GM12878 (cell line): Measurements from ENCODE around the gene GPC3. TPM values are rescaled to one million over a fixed set of nuclear protein-coding genes. Genes with fewer than 3 reads are reported as not detected.
"Not testable (repeated sequence)": the region's sequence is repeated elsewhere in the genome, so short reads cannot be mapped to it uniquely, and the experiment has no call there.

Experiments
- ATAC-seq: fragments of 200-7000 bp; cut with Tn5 transposase; 3 replicates; pipeline ENCODE4 v1.9.1; 2020; ENCODE audit warnings: mild to moderate bottlenecking, moderate library complexity
- BruUV-seq: library from RNA; stranded (reverse); fragments of 400-500 nt; replicated peaks from 2 replicates; lab custom pipeline; 2021; lab: Mats Ljungman, UMichigan
- CTCF ChIA-PET: fragments of 300-600 bp; sonication (Branson Sonifier 250); formaldehyde crosslinking; extraction: SDS; loops from one replicate; lab custom pipeline; 2021; ENCODE audit warnings: inconsistent platforms; lab: Yijun Ruan, JAX
- POLR2A ChIA-PET: fragments of 350-600 bp; formaldehyde crosslinking; extraction: SDS; loops from one replicate; lab custom pipeline; 2021; ENCODE audit warnings: inconsistent platforms; lab: Charles Lee
- RAD21 ChIA-PET: fragments of 300-600 bp; sonication (Branson Sonifier 250); formaldehyde crosslinking; loops from one replicate; lab custom pipeline; 2023; ENCODE audit warnings: antibody characterized with exemption; ENCODE audit not compliant: unreplicated experiment; lab: Charles Lee
- SMC1A ChIA-PET: fragments of 300-600 bp; sonication (Branson Sonifier 250); formaldehyde crosslinking; loops from one replicate; lab custom pipeline; 2023; ENCODE audit not compliant: unreplicated experiment, uncharacterized antibody; lab: Charles Lee
- DNase-seq: peaks from one replicate; pipeline ENCODE4 v3.0.0-alpha.2; 2011; ENCODE audit warnings: low read depth, low spot score
- FAIRE-seq: peaks from 3 replicates; lab custom pipeline; 2011; peaks lifted over from hg19 to GRCh38; lab: Jason Lieb, UNC
- H2AFZ ChIP-seq: 2 replicates; pipeline ENCODE4 v1.6.0; 2011; ENCODE audit warnings: low read depth, low read length, control low read depth; ENCODE audit not compliant: control insufficient read depth
- H3K27ac ChIP-seq: 2 replicates; pipeline ENCODE4 v1.5.1; 2011; ENCODE audit warnings: control low read depth; ENCODE audit not compliant: control insufficient read depth, insufficient read depth
- H3K27me3 ChIP-seq, 2 experiments: replicated peaks in 1 of 2; 2 replicates each; pipeline versions ENCODE4 v1.6.0 to v1.6.1; 2011; ENCODE audit warnings: low read length in 1 of 2; ENCODE audit not compliant: control insufficient read depth in 2 of 2, insufficient read depth in 2 of 2
- H3K36me3 ChIP-seq, 2 experiments: 2 replicates each; pipeline ENCODE4 v1.5.1; 2011; ENCODE audit warnings: low read length in 1 of 2; ENCODE audit not compliant: control insufficient read depth in 2 of 2, insufficient read depth in 2 of 2
- H3K4me1 ChIP-seq: 2 replicates; pipeline ENCODE4 v1.6.1; 2011; ENCODE audit warnings: mild to moderate bottlenecking, low read length, moderate library complexity, mixed read lengths; ENCODE audit not compliant: control insufficient read depth, insufficient read depth
- H3K4me2 ChIP-seq: 2 replicates; pipeline ENCODE4 v1.6.0; 2011; ENCODE audit warnings: control low read depth; ENCODE audit not compliant: control insufficient read depth, insufficient read depth
- H3K4me3 ChIP-seq: fragments of 200-600 bp; sonication (generic); 2 replicates; pipeline ENCODE4 v1.5.1; 2016
- H3K79me2 ChIP-seq: 2 replicates; pipeline ENCODE4 v1.6.0; 2011; ENCODE audit warnings: low read length; ENCODE audit not compliant: control insufficient read depth, insufficient read depth
- H3K9ac ChIP-seq: 2 replicates; pipeline ENCODE4 v1.8.0; 2011; ENCODE audit warnings: low read length, control low read depth, mixed read lengths; ENCODE audit not compliant: control insufficient read depth, insufficient read depth
- H3K9me3 ChIP-seq: replicated peaks from 3 replicates; pipeline ENCODE4 v1.5.1; 2011; ENCODE audit warnings: mild to moderate bottlenecking, low read length; ENCODE audit not compliant: control insufficient read depth, insufficient read depth
- H4K20me1 ChIP-seq: 2 replicates; pipeline ENCODE4 v1.6.0; 2011; ENCODE audit not compliant: control insufficient read depth, insufficient read depth
- CHD4 ChIP-seq: fragments of 200-600 bp; sonication (generic); IDR thresholded peaks from 2 replicates; pipeline ENCODE4 v1.6.1; 2016; ENCODE audit warnings: mild to moderate bottlenecking
- IRF4 ChIP-seq: IDR thresholded peaks from 2 replicates; pipeline ENCODE4 v1.6.1; 2011; ENCODE audit warnings: low read depth, low read length
- MEF2A ChIP-seq: IDR thresholded peaks from 2 replicates; pipeline ENCODE4 v1.6.1; 2011; ENCODE audit warnings: low read depth, mild to moderate bottlenecking, low read length, moderate library complexity; ENCODE audit not compliant: insufficient read depth
- MTA3 ChIP-seq: IDR thresholded peaks from 2 replicates; pipeline ENCODE4 v1.6.1; 2012; ENCODE audit warnings: low read length, inconsistent platforms, borderline replicate concordance
- PML ChIP-seq: IDR thresholded peaks from 2 replicates; pipeline ENCODE4 v1.6.1; 2012; ENCODE audit warnings: low read length, inconsistent platforms
- SMARCA5 ChIP-seq: fragments of 450-650 bp; IDR thresholded peaks from 2 replicates; pipeline ENCODE4 v1.6.1; 2017; ENCODE audit warnings: mild to moderate bottlenecking
- SUZ12 ChIP-seq: fragments of 200-600 bp; sonication (generic); IDR thresholded peaks from one replicate; pipeline ENCODE4 v1.6.1; 2018; ENCODE audit warnings: antibody characterized with exemption, mild to moderate bottlenecking; ENCODE audit not compliant: unreplicated experiment
- WGBS: methylation state at CpG from one replicate; pipeline ENCODE4 v1.1.6; 2016; ENCODE audit warnings: low lambda C conversion rate; ENCODE audit not compliant: insufficient replicate concordance, insufficient coverage; ENCODE audit errors: missing lambda C conversion rate; 5-methylcytosine and 5-hydroxymethylcytosine counted together
- in situ Hi-C: fragments of 300-500 bp; cut with MboI; formaldehyde crosslinking; loops from 9 replicates; pipeline ENCODE4 v1.14.3; 2018; ENCODE audit warnings: mixed read lengths
- intact Hi-C: fragments of 100-400 bp; cut with micrococcal nuclease; formaldehyde crosslinking; loops from one replicate; pipeline ENCODE4 v1.14.2; 2022; ENCODE audit not compliant: unreplicated experiment
- polyA plus RNA-seq, 11 experiments: library from polyadenylated mRNA; depleted of rRNA in 4 of 11; unstranded in 6 of 11; stranded (reverse) in 5 of 11; fragments of >200 nt; fragmentation: Nextera tagmentation in 4 of 11; fragmentation: Illumina TruSeq in 1 of 11; extraction: Ambion mirVana in 4 of 11; extraction: Trizol in 1 of 11; gene quantifications; 1 replicate in 1 of 11; 2 replicates in 10 of 11; pipeline versions ENCODE4 v1.2.1 to v1.2.3, GENCODE V29; 2011 to 2016; ENCODE audit warnings: inconsistent platforms in 2 of 11, missing spikeins in 2 of 11, low read depth in 1 of 11
- total RNA-seq, 4 experiments: library from RNA; depleted of rRNA in 3 of 4; stranded (reverse); fragments of >200 nt in 3 of 4; fragmentation: Illumina TruSeq in 1 of 4; extraction: Trizol in 1 of 4; gene quantifications; 2 replicates each; pipeline versions ENCODE4 v1.2.1 to v1.2.3, GENCODE V29; 2013 to 2021
- TF ChIP-seq, protein P1 (sequence below): fragments of 450-650 bp; IDR thresholded peaks from 2 replicates; pipeline ENCODE4 v1.6.1; 2017; ENCODE audit warnings: low read depth, mild to moderate bottlenecking, moderate library complexity
- TF ChIP-seq, protein P2 (sequence below): fragments of 450-650 bp; IDR thresholded peaks from 2 replicates; pipeline ENCODE4 v1.6.1; 2018; ENCODE audit warnings: mild to moderate bottlenecking, low read depth, moderate library complexity; ENCODE audit not compliant: partially characterized antibody

GPC3 gene
- total and polyA plus RNA-seq, 10 of the 15 experiments (the other 5 are each of a cell fraction or from before 2014, with no cell fraction given), result 0.09 to 0.82 TPM; not detected in 8

DNA sequence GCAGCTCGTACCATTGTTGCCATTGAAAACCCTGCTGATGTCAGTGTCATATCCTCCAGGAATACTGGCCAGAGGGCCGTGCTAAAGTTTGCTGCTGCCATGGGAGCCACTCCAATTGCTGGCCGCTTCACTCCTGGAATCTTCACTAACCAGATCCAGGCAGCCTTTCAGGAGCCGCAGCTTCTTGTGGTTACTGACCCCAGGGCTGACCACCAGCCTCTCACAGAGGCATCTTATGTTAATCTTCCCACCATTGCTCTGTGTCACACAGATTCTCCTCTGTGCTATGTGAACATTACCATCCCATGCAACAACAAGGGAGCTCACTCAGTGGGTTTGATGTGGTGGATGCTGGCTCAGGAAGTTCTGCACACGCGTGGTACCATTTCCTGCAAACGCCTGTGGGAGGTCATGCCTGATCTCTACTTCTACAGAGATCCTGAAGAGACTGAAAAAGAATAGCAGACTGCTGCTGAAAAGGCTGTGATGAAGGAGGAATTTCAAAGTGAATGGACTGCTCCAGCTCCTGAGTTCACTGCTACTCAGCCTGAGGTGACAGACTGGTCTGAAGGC is 222.3 kb downstream of the GPC3 start:
- SMC1A ChIA-PET, FAIRE-seq: not testable (repeated sequence)

DNA sequence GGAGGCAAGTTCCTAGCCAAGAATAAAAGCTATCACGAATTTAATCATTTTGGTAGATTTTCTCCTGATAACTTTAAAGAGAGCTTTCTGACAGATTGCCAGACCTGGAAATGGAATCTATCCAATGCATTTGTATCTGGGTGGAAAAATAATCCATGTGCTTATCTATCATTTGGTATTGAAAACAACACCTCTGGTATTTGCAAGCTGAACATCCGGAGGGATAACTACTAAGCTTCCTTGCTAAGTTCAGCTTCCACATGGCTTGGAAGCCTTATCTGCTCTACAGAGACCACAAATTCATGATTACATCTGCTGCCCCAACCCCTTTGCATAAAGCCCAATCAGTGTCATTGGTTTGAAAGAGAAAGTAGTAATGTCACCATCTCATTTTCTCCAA is 230.7 kb downstream of the GPC3 start:
- H2AFZ ChIP-seq, result no peak overlapping the region
- RAD21 ChIA-PET, result no interaction called here
- no peaks in the 10 kb centered on the region for H3K36me3 ChIP-seq
- no peak overlapping the region for H3K4me3 ChIP-seq
- intact Hi-C loops, result no loop called here
- SMC1A ChIA-PET, result no interaction called here
- H3K9ac ChIP-seq, result no peak overlapping the region
- H3K79me2 ChIP-seq, result no peaks in the 10 kb centered on the region
- 48% methylated on average over 2 of the region's 2 CpGs for WGBS
- DNase-seq (no peak), FAIRE-seq (no peak), ATAC-seq (no peak)
- no peak overlapping the region for H3K27ac ChIP-seq
- CTCF ChIA-PET, result interaction anchor here (1.2 kb wide), 1 partner anchor 9 kb away, joined by 3 read pairs; no protein-coding TSS in a partner anchor
- H3K4me2 ChIP-seq, result no peak overlapping the region
- H3K4me1 ChIP-seq, result no peaks in the 10 kb centered on the region
- POLR2A ChIA-PET, result no interaction called here
- H3K27me3 ChIP-seq, result no peaks in the 10 kb centered on the region; a peak in 1 of 4 replicates
- H3K9me3 ChIP-seq, result no peaks in the 10 kb centered on the region
- H4K20me1 ChIP-seq, result no peaks in the 10 kb centered on the region
- in situ Hi-C loops, result no loop called here
- no TSS peak for BruUV-seq
- no peak for TF ChIP-seq MTA3
- TF ChIP-seq CHD4, result no peak
- TF ChIP-seq, protein P1, sequence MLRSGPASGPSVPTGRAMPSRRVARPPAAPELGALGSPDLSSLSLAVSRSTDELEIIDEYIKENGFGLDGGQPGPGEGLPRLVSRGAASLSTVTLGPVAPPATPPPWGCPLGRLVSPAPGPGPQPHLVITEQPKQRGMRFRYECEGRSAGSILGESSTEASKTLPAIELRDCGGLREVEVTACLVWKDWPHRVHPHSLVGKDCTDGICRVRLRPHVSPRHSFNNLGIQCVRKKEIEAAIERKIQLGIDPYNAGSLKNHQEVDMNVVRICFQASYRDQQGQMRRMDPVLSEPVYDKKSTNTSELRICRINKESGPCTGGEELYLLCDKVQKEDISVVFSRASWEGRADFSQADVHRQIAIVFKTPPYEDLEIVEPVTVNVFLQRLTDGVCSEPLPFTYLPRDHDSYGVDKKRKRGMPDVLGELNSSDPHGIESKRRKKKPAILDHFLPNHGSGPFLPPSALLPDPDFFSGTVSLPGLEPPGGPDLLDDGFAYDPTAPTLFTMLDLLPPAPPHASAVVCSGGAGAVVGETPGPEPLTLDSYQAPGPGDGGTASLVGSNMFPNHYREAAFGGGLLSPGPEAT, result no peak
- no peak for TF ChIP-seq SMARCA5
- TF ChIP-seq, protein P2, sequence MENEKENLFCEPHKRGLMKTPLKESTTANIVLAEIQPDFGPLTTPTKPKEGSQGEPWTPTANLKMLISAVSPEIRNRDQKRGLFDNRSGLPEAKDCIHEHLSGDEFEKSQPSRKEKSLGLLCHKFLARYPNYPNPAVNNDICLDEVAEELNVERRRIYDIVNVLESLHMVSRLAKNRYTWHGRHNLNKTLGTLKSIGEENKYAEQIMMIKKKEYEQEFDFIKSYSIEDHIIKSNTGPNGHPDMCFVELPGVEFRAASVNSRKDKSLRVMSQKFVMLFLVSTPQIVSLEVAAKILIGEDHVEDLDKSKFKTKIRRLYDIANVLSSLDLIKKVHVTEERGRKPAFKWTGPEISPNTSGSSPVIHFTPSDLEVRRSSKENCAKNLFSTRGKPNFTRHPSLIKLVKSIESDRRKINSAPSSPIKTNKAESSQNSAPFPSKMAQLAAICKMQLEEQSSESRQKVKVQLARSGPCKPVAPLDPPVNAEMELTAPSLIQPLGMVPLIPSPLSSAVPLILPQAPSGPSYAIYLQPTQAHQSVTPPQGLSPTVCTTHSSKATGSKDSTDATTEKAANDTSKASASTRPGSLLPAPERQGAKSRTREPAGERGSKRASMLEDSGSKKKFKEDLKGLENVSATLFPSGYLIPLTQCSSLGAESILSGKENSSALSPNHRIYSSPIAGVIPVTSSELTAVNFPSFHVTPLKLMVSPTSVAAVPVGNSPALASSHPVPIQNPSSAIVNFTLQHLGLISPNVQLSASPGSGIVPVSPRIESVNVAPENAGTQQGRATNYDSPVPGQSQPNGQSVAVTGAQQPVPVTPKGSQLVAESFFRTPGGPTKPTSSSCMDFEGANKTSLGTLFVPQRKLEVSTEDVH, result no peak
- no peak for TF ChIP-seq SUZ12
- no peak for TF ChIP-seq MEF2A
- TF ChIP-seq PML, result no peak
- TF ChIP-seq IRF4, result no peak

More for the DNA sequence above, 222.3 kb downstream of the GPC3 start:
- BruUV-seq, ATAC-seq, H3K27ac ChIP-seq, H2AFZ ChIP-seq, POLR2A ChIA-PET, H3K9ac ChIP-seq, in situ Hi-C loops, H3K4me2 ChIP-seq, H3K4me3 ChIP-seq, DNase-seq, H3K4me1 ChIP-seq, RAD21 ChIA-PET, H3K27me3 ChIP-seq, H4K20me1 ChIP-seq, H3K9me3 ChIP-seq, H3K79me2 ChIP-seq, H3K36me3 ChIP-seq, intact Hi-C loops: not testable (repeated sequence)
- CTCF ChIA-PET, result interaction anchor here (0.9 kb wide), 1 partner anchor 28 kb away, joined by 4 read pairs; no protein-coding TSS in a partner anchor
- WGBS, result 17% methylated on average over 7 of the region's 7 CpGs
